Smooth muscle cell (in vitro differentiated cells): ENCODE results near the gene SETD2. TPM values are rescaled to one million over a fixed set of nuclear protein-coding genes. Genes with fewer than 3 reads are reported as not detected.

Source experiments
- DNase-seq: peaks from one replicate; lab custom pipeline; 2025; ENCODE audit not compliant: unreplicated experiment; lab: John Stamatoyannopoulos, UW
- H2AFZ ChIP-seq: fragments of 200-600 bp; sonication (generic); 2 replicates; pipeline ENCODE4 v1.6.0; 2016; ENCODE audit warnings: antibody characterized with exemption, low read depth, mild to moderate bottlenecking
- H3F3A ChIP-seq: fragments of 200-600 bp; sonication (generic); 2 replicates; pipeline ENCODE4 v1.6.0; 2017; ENCODE audit warnings: antibody characterized with exemption, low read depth
- H3K27ac ChIP-seq: fragments of 200-600 bp; sonication (generic); 2 replicates; pipeline ENCODE4 v1.5.1; 2016; ENCODE audit warnings: low read depth, mild to moderate bottlenecking
- H3K27me3 ChIP-seq: fragments of 200-600 bp; sonication (generic); 2 replicates; pipeline ENCODE4 v1.6.1; 2016; ENCODE audit warnings: low read depth, mild to moderate bottlenecking
- H3K36me3 ChIP-seq: fragments of 200-600 bp; sonication (generic); 2 replicates; pipeline ENCODE4 v1.5.1; 2016; ENCODE audit warnings: low read depth
- H3K4me1 ChIP-seq: fragments of 200-600 bp; sonication (generic); 2 replicates; pipeline ENCODE4 v1.5.1; 2016; ENCODE audit warnings: low read depth
- H3K4me2 ChIP-seq: fragments of 200-600 bp; sonication (generic); 2 replicates; pipeline ENCODE4 v1.6.0; 2016; ENCODE audit warnings: mild to moderate bottlenecking
- H3K4me3 ChIP-seq: fragments of 200-600 bp; sonication (generic); 2 replicates; pipeline ENCODE4 v1.5.1; 2016; ENCODE audit warnings: mild to moderate bottlenecking
- H3K79me2 ChIP-seq: fragments of 200-600 bp; sonication (generic); 2 replicates; pipeline ENCODE4 v1.6.0; 2016; ENCODE audit warnings: low read depth, mild to moderate bottlenecking
- H3K9ac ChIP-seq: fragments of 200-600 bp; sonication (generic); 2 replicates; pipeline ENCODE4 v1.6.0; 2016; ENCODE audit warnings: low read depth
- H3K9me3 ChIP-seq: fragments of 200-600 bp; sonication (generic); replicated peaks from 2 replicates; pipeline ENCODE4 v1.5.1; 2016; ENCODE audit warnings: low read depth
- H4K20me1 ChIP-seq: fragments of 200-600 bp; sonication (generic); 2 replicates; pipeline ENCODE4 v1.6.0; 2016; ENCODE audit warnings: low read depth
- CTCF ChIP-seq: fragments of 200-600 bp; sonication (generic); IDR thresholded peaks from 2 replicates; pipeline ENCODE4 v1.5.1; 2017; ENCODE audit warnings: borderline replicate concordance, mild to moderate bottlenecking, antibody characterized with exemption; ENCODE audit not compliant: insufficient read depth, poor library complexity, severe bottlenecking
- WGBS: methylation state at CpG from one replicate; pipeline ENCODE4 v1.1.7; 2016; ENCODE audit warnings: low lambda C conversion rate; 5-methylcytosine and 5-hydroxymethylcytosine counted together
- polyA plus RNA-seq: library from polyadenylated mRNA; unstranded; fragments of >200 nt; fragmentation: Nextera tagmentation; extraction: Ambion mirVana; gene quantifications from 2 replicates; pipeline ENCODE4 v1.2.1, GENCODE V29; 2016
- total RNA-seq: library from RNA; depleted of rRNA; stranded (reverse); fragments of >200 nt; gene quantifications from 2 replicates; pipeline ENCODE4 v1.2.3, GENCODE V29; 2014

SETD2 gene
- total and polyA plus RNA-seq, 2 experiments from 2014 or later = 8.3 to 28.4 TPM

- Histone ChIP-seq H3K4me2 (no peak overlapping the region), H3K4me3 (no peak overlapping the region), H3K27me3 (no peaks in the 10 kb centered on the region), H2AFZ (no peak overlapping the region), H3F3A (peaks cover 2% of the 10 kb centered on the region), H4K20me1 (no peaks in the 10 kb centered on the region), H3K79me2 (no peaks in the 10 kb centered on the region), H3K4me1 (peaks cover 12% of the 10 kb centered on the region), H3K9me3 (no peaks in the 10 kb centered on the region), H3K27ac (peak overlapping the region; percentile 76), H3K9ac (peak overlapping the region; percentile 51), H3K36me3 (no peaks in the 10 kb centered on the region)
- no peak for DNase-seq
- 67% methylated on average over 2 of the region's 2 CpGs for WGBS
- TF ChIP-seq CTCF = no peak
Measured at GRCh38 chr3:46982546-46982945, 181.4 kb downstream of the SETD2 start.

DNA sequence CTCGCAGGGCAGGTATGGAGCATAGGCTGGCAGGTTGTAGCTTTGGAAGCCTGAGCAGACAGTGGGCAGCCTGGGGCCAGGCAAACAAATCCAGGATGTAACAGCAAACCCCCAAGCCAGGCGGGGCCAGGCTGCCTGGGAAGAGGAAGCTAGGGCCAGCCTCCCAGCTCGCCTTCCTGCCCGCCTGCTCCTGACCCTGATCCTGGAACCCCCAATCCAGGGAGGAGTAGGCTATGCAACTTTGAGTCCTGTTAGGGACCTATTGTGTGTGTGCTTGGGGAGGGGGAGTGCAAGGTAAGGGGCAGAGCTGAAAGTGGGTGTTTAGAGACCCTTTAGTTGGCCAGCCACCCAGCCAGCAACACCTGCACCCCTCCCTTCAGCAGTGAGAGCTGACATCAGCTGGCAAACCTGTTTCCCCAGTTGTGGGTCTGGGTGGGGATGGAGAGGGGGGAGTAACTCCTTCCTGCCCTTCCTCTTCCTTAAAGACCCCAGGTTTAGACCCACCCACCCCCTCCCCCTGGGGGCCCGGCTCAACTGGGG is 181.9 kb downstream of the SETD2 start:
- no peak overlapping the region for H2AFZ ChIP-seq
- H3K27me3 ChIP-seq = no peaks in the 10 kb centered on the region
- peaks cover 2% of the 10 kb centered on the region for H3F3A ChIP-seq
- no peak overlapping the region for H3K4me3 ChIP-seq
- H3K4me2 ChIP-seq = no peak overlapping the region
- H3K4me1 ChIP-seq = peaks cover 9% of the 10 kb centered on the region
- H3K79me2 ChIP-seq = no peaks in the 10 kb centered on the region
- H3K9ac ChIP-seq = peak overlapping the region; percentile 51
- no peak for TF ChIP-seq CTCF
- no peaks in the 10 kb centered on the region for H3K9me3 ChIP-seq
- no peaks in the 10 kb centered on the region for H4K20me1 ChIP-seq
- DNase-seq = no peak
- WGBS = 49% methylated on average over 5 of the region's 5 CpGs
- H3K27ac ChIP-seq = peak overlapping the region; percentile 76
- no peaks in the 10 kb centered on the region for H3K36me3 ChIP-seq

DNA sequence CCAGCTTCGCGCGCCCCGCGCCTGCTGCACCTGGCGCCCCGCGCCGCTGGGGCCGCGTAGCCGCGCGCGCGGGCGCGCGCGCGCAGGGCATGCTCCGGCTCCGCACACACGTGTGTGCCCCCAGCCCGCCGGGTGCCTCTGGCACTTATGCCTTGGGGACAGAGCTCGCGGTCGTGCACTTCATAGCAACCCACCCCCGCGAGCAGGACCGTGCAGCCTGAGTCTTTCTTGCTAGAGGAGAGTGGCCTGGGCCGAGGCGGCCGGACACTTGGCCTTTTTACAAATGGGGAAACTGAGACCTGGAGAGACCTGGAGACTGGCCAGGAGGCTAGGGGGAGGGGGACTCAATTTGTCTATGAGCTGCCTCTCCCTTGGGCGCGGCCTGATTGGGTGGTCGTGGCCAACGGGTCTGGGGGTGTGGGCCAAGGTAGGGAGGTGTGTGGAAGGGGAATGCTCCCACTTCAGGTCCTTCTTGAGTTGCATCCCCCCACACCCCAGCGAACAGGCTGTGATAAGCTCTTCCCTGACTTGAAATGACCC is 183.9 kb downstream of the SETD2 start:
- peaks cover 9% of the 10 kb centered on the region for H3K4me1 ChIP-seq
- H3K4me3 ChIP-seq = peak overlapping the region; percentile 73
- no peaks in the 10 kb centered on the region for H3K36me3 ChIP-seq
- H3K27ac ChIP-seq = peak overlapping the region; percentile 76
- H3F3A ChIP-seq = peaks cover 2% of the 10 kb centered on the region
- peaks cover 11% of the 10 kb centered on the region for H3K79me2 ChIP-seq
- H3K4me2 ChIP-seq = peak overlapping the region; percentile 96
- 9% methylated on average over 22 of the region's 40 CpGs for WGBS
- H2AFZ ChIP-seq = no peak overlapping the region
- peaks cover 10% of the 10 kb centered on the region for H4K20me1 ChIP-seq
- no peaks in the 10 kb centered on the region for H3K27me3 ChIP-seq
- TF ChIP-seq CTCF = no peak
- no peak for DNase-seq
- H3K9me3 ChIP-seq = no peaks in the 10 kb centered on the region
- peak overlapping the region; percentile 35 for H3K9ac ChIP-seq
